ENCODE results near the gene QPRT.

DNA sequence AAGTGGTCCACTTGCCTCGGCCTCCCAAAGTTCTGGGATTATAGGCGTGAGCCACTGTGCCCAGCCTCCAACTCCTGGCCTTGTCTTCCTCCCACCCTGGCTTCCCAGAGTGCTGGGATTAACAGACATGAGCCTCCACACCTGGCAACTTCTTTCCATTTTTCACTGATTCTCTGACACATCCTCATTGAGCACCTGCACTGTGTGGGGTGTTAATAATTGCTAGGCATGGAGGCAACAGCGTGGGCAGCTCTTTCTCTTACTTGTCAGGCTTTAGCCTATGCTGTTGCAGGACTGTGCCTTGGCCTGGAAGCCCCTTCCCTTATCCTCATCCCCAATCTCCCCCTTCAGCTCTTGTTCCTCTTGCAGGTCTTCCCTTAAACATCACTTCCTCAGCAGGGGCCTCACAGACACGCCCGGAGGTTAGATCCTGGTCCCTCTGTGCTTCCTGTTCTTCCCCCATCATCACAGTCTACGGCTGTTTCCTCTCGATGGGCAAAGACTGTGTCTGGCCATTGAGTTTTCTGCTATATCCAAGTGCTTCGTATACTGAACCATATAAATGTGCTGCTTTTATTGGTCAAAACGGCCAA lies 7.9 kb downstream of the QPRT start:
- TF ChIP-seq, protein P1, sequence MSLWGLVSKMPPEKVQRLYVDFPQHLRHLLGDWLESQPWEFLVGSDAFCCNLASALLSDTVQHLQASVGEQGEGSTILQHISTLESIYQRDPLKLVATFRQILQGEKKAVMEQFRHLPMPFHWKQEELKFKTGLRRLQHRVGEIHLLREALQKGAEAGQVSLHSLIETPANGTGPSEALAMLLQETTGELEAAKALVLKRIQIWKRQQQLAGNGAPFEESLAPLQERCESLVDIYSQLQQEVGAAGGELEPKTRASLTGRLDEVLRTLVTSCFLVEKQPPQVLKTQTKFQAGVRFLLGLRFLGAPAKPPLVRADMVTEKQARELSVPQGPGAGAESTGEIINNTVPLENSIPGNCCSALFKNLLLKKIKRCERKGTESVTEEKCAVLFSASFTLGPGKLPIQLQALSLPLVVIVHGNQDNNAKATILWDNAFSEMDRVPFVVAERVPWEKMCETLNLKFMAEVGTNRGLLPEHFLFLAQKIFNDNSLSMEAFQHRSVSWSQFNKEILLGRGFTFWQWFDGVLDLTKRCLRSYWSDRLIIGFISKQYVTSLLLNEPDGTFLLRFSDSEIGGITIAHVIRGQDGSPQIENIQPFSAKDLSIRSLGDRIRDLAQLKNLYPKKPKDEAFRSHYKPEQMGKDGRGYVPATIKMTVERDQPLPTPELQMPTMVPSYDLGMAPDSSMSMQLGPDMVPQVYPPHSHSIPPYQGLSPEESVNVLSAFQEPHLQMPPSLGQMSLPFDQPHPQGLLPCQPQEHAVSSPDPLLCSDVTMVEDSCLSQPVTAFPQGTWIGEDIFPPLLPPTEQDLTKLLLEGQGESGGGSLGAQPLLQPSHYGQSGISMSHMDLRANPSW (CRISPR knock-in tag; IDR thresholded peaks at IDR 0.05; ENCODE audit: borderline replicate concordance), result no peak
- no peak for TF ChIP-seq SP1 (IDR thresholded peaks at IDR 0.05)
- TF ChIP-seq SP1 (CRISPR knock-in tag; IDR thresholded peaks at IDR 0.05), result no peak
- no peak for TF ChIP-seq POLR2A (IDR thresholded peaks at IDR 0.05; ENCODE audit: insufficient read depth in 1 of 2, low read depth in 2 of 2, low read length in 2 of 2)
- TF ChIP-seq, protein P2, sequence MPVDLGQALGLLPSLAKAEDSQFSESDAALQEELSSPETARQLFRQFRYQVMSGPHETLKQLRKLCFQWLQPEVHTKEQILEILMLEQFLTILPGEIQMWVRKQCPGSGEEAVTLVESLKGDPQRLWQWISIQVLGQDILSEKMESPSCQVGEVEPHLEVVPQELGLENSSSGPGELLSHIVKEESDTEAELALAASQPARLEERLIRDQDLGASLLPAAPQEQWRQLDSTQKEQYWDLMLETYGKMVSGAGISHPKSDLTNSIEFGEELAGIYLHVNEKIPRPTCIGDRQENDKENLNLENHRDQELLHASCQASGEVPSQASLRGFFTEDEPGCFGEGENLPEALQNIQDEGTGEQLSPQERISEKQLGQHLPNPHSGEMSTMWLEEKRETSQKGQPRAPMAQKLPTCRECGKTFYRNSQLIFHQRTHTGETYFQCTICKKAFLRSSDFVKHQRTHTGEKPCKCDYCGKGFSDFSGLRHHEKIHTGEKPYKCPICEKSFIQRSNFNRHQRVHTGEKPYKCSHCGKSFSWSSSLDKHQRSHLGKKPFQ (CRISPR knock-in tag; IDR thresholded peaks at IDR 0.05; ENCODE audit: insufficient replicate concordance), result no peak
- TF ChIP-seq DPF2 (CRISPR knock-in tag; IDR thresholded peaks at IDR 0.05; ENCODE audit: borderline replicate concordance, low read depth), result no peak
- TF ChIP-seq, protein P3, sequence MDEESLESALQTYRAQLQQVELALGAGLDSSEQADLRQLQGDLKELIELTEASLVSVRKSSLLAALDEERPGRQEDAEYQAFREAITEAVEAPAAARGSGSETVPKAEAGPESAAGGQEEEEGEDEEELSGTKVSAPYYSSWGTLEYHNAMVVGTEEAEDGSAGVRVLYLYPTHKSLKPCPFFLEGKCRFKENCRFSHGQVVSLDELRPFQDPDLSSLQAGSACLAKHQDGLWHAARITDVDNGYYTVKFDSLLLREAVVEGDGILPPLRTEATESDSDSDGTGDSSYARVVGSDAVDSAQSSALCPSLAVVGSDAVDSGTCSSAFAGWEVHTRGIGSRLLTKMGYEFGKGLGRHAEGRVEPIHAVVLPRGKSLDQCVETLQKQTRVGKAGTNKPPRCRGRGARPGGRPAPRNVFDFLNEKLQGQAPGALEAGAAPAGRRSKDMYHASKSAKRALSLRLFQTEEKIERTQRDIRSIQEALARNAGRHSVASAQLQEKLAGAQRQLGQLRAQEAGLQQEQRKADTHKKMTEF (CRISPR knock-in tag; IDR thresholded peaks at IDR 0.05), result no peak
